CD4-positive, alpha-beta T cell treated with Interleukin-1 beta for 1 hour (primary cell): ENCODE data around the gene RFX4.
"Not testable (repeated sequence)": the region's sequence is repeated elsewhere in the genome, so short reads cannot be mapped to it uniquely, and the experiment has no call there.

Source experiments
- DNase-seq, 2 donors: peaks; one replicate each; pipeline ENCODE4 v3.0.0-alpha.2; 2020 to 2022

Gene RFX4

GRCh38 chr12:106594447-106594846 is 11.6 kb downstream of the RFX4 start:
- DNase-seq = no peak

GRCh38 chr12:106595268-106595667 is 12.5 kb downstream of the RFX4 start:
- DNase-seq = no peak

GRCh38 chr12:106598003-106598402 is 15.2 kb downstream of the RFX4 start:
- DNase-seq = no peak

- no peak for DNase-seq
Measured at GRCh38 chr12:106599302-106599701, 16.5 kb downstream of the RFX4 start.

- no peak for DNase-seq
Measured at GRCh38 chr12:106600503-106600902, 17.7 kb downstream of the RFX4 start.

- no peak for DNase-seq
Measured at GRCh38 chr12:106601031-106601430, 18.2 kb downstream of the RFX4 start.

- DNase-seq = no peak
Measured at GRCh38 chr12:106601496-106601895, 18.7 kb downstream of the RFX4 start.

- DNase-seq = no peak
Measured at GRCh38 chr12:106602076-106602475, 19.3 kb downstream of the RFX4 start.

- no peak for DNase-seq
Measured at GRCh38 chr12:106605254-106605653, 22.4 kb downstream of the RFX4 start.

- not testable (repeated sequence) for DNase-seq
Measured at GRCh38 chr12:106620588-106620987, 37.8 kb downstream of the RFX4 start.

- no peak for DNase-seq
Measured at GRCh38 chr12:106625976-106626375, 43.2 kb downstream of the RFX4 start.

GRCh38 chr12:106629797-106630659 is 47.2 kb downstream of the RFX4 start:
- no peak for DNase-seq

GRCh38 chr12:106631150-106631549 is 48.3 kb downstream of the RFX4 start:
- no peak for DNase-seq

- DNase-seq = no peak
Measured at GRCh38 chr12:106631797-106632196, 49.0 kb downstream of the RFX4 start.

- no peak for DNase-seq
Measured at GRCh38 chr12:106632797-106633450, 50.1 kb downstream of the RFX4 start.

GRCh38 chr12:106633451-106633823 is 50.6 kb downstream of the RFX4 start:
- no peak for DNase-seq

GRCh38 chr12:106634206-106634605 is 51.4 kb downstream of the RFX4 start:
- DNase-seq = no peak

GRCh38 chr12:106643000-106643399 is 60.2 kb downstream of the RFX4 start:
- no peak for DNase-seq

GRCh38 chr12:106644335-106645073 is 61.7 kb downstream of the RFX4 start:
- DNase-seq = no peak

- no peak for DNase-seq
Measured at GRCh38 chr12:106645074-106645421, 62.2 kb downstream of the RFX4 start.

GRCh38 chr12:106645465-106646330 is 62.9 kb downstream of the RFX4 start:
- no peak for DNase-seq

GRCh38 chr12:106646472-106646871 is 63.7 kb downstream of the RFX4 start:
- DNase-seq = no peak
